CD4-positive, alpha-beta T cell treated with Interleukin-2 at 100 ng/mL for 4 hours (primary cell): Measurements from ENCODE around the gene FNBP1.
"Not testable (repeated sequence)": the region's sequence is repeated elsewhere in the genome, so short reads cannot be mapped to it uniquely, and the experiment has no call there.

ENCODE experiments used
- DNase-seq: peaks from one replicate; pipeline ENCODE4 v3.0.0-alpha.2; 2020; ENCODE audit warnings: low spot score

The FNBP1 gene

DNA sequence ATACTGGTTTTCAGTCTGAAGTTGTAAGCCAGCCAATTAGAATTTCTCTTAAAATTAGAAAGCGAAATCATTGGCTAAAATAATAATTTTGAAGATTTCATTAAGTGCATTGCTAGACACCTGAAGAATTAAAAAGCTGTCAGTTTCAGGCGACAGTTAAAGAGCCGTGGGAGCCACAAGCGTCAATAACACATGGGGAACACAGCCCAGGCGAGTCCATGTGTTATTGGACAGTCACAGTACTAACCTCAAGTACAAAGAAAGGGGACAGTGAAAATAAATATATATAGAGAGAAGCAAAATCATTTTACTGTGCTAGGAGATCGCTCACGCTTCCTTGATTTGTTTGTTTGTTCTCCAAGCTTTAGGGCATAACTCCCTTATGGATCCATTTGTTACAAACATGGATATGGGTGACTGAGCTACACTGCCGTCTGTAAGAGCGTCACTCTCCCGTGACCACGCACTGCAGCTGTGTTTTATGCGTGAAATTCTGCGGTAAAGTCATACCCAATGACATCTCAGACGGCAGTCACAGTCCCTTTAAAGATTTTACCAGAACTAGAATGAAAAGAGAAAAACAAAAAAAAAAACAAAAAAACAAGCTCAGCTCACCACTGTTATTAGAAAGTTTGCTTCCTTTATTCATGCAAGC, 124.6 kb downstream of the FNBP1 start:
- no peak for DNase-seq

DNA sequence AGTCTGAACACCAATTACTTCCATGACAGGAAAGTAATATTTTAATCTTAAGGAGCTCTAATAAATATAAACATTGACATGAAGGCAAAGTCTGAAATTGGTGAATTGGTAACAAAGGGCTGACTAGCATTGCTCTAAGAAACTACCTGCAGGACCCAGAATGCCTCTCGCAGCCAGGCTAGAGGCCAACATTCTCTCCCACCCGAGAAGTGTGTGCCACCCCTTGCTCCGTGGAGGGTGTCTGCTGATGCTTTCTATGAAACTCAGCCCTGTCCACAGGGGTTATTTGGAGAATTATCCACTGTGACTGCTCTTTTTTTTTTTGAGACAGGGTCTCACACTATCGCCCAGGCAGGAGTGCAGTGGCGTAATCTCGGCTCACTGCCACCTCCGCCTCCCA, 126.3 kb downstream of the FNBP1 start:
- no peak for DNase-seq

DNA sequence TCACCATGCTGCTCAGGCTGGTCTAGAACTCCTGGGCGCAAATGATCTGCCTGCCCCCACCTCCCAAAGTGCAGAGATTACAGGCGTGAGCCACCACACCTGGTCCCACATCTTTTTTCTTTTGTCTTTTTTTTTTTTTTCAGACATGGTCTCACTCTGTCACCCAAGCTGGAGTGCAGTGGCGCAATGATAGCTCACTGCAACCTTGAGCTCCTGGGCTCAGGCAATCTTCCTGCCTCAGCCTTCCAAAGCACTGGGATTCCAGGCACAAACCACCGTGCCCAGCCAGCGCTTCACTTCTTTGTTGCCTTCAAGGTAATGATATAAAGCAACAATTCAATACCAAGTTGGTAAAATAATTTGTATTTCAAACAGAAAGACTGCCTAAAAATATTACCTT, 128.9 kb downstream of the FNBP1 start:
- DNase-seq: no peak

DNA sequence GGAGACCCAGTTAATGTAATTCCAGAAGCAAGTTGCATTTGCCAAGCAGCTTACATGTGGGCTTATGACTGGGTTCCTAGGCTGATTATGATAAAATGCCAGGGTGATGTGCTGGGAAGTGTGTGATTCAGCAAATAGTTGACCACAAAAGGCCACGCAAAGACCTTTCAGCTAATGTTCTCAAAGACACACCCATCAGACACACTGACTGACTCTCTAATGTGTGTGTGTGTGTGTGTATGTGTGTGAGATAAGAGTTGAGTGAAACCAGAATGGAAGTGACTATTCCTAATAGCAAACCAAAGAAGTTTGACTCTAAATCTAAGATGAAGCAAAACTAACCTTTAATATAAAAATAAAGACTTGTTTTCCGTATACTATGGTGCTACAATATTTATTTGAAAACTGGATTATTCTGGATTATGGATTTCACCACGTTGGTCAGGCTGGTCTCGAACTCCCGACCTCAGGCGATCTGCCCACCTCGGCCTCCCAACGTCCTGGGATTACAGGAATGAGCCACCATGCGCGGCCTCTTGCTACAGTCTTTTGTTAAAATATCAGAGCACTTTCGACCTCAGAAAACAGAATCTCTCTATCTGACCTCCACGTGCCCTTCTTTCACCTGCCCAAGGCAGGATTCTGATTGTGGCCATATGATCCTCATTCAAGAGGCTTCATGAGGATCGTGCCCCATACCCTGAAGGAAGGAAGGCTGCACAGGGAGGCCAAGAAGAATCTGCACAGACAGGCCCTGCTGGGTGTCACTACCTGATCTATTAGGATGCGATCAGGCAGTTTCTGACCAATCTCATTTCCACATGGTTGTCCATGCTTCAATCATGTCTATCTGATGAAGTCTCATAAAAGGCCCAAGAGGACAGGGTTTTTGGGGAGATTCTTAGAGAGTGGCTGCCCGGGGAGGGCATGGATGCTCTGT, 132.1 kb downstream of the FNBP1 start:
- peak; percentile 36 for DNase-seq

DNA sequence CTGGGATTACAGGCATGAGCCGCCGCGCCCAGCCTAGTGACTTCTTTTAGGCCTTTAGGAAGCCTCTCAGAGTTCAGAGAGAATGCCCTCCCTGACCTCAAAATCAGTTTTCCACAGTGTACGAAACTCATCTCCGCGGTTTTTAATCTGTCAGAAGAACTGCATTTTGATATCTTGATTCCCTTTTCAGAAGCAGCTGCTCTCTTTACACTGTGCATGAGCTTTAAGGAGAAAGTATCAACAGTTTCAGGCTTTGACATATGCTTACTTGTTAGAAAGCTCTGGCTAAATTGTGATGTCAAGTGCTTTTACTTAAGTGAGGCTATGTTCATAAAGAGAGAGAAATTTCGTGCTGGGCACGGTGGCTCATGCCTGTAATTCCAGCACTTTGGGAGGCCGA, 133.1 kb downstream of the FNBP1 start:
- DNase-seq: no peak

DNA sequence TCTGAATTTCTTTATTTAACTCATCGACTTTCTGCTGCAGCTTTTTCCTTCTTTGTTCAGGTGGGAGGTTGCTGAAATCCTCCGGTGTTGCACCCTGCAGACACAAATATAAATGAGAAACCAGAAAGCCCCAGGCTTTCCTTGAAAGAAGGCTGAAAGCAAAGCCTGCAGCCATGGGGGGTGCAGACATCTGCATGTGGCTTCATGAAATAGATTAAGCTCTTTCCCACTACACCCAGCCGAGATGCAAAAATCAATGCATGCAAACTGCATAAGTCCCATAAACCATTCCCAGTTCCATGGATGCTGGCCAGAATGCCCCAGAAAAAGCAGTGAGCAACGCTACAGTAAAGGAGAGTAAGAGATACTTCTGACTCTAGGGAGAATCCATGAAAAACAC, 134.1 kb downstream of the FNBP1 start:
- DNase-seq: no peak

DNA sequence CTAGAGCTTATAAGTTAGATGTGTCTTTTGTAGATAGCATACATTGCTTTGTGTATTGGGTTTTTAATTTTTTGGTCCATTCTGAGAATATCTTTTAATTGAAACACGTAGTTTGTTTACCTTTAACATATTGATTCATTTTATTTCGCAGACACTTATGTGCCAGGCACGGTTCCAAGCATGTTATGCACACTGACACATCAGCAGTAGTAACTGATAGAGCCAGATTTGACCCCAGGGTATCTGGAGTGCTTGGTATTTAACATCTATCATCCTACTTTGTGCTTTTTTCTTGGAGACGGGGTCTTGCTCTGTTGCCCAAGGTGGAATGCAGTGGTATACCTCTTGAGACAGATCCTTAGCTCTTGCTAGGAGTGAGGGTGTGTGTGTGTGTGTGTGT, 135.8 kb downstream of the FNBP1 start:
- DNase-seq: no peak

DNA sequence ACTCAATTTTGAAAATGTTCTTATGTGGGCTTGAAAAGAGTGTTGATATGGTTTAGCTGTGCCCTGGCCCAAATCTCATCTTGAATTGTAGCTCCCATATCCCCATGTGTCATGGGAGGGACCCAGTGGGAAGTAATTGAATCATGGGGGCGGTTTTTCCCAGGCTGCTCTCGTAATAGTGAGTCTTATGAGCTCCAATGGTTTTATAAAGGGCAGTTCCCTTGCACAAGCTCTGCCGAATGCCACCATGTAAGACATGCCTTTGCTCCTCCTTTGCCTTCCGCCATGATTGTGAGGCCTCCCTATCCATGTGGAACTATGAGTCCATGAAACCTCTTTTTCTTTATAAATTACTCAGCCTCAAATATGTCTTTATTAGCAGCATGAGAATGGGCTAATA, 136.7 kb downstream of the FNBP1 start:
- no peak for DNase-seq

DNA sequence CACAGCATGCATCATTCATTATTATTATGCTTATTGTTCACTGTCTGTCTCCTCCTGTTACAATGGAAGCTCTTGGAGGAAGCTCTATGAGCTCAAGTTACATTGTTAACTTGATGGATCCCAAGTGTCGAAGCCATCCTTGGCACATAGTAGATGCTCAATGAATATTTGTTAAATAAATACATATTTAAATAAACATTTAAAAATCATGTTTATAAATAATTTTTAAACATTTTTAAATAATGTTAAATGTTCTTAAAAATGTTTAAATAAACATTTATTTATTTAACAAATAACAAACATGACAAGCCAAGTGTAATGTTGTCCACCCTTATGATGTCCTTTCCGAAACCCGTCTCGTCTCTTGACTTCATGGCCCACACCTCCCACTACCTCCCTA, 138.3 kb downstream of the FNBP1 start:
- DNase-seq: no peak

DNA sequence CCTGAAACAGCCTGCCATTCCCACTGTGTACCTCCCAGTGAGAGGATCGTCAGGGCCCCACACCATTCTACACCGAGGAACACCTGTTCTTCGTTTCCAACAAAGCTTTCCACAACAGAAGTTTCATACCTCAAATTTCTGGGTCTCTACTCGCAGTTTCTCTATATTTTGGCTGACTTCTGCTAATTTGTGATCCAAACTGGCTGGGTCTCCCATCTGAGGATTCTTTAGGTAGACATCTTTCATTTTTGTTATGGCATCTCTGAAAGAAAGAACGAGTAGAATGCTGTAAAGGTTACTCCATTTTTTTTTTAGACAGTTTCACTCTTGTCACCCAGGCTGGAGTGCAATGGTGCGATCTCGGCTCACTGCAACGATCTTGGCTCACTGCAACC, 140.3 kb downstream of the FNBP1 start:
- DNase-seq: no peak

DNA sequence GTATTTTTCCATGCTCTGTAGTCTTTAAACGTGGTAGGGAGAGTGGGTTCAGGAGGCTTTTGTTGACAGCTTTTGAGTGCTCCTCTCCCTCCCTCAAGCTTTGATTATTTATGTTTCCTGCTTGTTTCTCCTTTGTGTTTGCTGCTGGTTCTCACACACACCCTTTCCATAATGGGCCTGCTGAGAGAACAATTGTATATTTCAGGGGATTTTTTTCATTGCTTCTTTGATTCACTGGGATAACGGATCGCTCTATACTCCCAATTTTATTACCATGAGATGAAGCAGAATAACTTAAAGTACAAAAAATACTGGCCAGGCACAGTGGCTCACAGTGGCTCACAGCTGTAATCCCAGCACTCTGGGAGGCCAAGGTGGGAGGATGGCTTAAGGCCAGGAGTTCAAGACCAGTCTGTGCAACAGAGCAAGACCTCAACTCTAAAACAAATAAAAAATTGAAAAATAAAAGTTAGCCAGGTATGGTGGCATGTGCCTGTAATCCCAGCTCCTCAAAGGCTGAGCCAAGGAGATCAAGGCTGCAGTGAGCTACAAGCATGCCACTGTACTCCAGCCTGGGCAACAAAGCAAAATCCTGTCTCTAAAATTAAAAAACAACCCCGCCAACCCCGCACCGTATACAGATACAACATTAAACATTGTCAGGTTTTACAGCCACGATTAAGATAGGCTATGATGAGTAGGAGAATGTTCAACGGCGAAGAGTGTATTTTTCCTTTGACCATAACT, 140.8 kb downstream of the FNBP1 start:
- no peak for DNase-seq

DNA sequence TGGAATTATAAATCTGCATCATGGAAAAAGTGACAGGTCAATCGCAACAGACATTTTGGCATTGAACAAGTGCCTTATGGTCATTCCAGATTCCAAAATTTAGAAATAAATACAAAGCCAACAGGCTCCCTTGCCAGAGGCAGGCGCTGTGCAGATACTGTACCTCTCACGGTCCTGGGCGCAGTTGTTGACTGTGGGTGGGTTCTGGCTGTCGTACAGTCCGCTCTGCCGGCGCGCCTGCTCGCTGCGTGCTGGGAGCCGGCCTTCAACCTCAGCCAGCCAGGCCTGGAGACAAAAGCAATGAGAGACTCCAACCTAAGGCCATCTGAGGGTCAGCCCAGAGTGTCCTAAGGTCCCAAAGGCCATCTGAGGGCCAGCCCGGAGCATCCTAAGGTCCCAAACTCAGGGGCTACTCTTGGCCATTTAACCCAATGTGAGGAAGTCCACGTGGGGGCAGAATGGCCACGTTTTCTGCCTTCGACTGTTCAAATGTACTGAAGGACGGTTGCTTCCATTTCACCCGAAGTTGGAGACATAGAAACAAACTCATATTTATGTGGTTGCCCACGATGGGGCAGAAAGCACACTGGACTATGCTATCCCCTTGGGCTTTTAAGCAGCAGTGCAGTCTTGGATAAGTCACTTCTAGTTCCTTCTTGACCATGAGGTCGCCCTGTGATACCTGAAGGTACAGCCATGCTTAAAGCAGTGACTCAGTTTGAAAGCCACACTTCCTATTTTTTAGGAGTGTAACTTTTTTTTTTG, 142.5 kb downstream of the FNBP1 start:
- DNase-seq: no peak

DNA sequence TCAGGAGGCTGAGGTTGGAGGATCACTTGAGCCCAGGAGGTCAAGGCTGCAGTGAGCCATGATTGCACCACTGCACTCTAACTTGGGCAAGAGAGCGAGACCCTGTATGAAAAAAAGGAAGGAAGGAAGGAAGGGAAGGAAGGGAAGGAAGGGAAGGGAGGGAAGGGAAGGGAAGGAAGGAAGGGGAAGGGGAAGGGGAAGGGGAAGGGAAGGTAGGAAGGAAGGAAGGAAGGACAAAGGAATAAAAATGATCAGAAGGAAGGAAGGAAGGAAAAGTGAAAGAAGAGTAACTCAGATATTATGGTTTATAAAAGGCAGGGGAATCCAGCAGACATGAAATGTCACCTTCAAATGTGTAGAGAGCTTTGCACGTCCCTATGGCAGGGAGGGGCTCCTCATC, 143.4 kb downstream of the FNBP1 start:
- DNase-seq: no peak

DNA sequence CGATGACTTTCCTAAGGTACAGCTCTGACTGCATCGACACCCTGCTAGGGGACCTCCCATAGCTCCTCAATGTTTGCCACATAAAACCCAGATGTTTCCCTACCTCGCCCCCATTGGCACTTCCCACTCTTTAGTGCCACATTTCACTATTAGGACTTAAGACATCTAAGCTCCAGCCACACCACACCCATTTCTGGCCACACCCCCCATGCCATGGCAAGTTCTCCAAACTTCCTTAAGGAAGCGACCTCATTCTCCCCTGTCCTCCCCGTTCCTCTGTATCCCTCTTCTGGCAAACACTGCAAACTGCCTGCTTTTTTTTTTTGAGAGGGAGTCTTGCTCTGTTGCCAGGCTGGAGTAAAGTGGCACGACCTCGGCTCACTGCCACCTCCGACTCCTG, 144.8 kb downstream of the FNBP1 start:
- DNase-seq: no peak

DNA sequence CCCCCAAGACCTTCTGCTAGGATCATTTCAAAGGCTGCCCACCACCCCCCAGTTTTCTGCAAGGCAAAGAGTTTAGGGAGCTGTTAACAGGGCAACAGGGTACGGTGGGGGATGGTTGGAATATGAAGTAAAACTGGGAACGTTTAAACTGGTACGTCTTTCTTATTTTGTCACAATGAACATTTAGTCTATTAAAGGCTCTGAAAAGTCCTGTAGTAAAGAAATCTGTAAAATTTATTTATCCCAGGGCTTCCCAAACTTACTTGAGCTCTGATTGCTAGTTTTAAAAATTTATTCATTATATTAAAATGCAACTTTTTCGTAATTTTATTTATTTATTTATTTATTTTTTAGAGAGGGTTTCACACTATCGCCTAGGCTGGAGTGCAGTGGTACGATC, 145.7 kb downstream of the FNBP1 start:
- no peak for DNase-seq

DNA sequence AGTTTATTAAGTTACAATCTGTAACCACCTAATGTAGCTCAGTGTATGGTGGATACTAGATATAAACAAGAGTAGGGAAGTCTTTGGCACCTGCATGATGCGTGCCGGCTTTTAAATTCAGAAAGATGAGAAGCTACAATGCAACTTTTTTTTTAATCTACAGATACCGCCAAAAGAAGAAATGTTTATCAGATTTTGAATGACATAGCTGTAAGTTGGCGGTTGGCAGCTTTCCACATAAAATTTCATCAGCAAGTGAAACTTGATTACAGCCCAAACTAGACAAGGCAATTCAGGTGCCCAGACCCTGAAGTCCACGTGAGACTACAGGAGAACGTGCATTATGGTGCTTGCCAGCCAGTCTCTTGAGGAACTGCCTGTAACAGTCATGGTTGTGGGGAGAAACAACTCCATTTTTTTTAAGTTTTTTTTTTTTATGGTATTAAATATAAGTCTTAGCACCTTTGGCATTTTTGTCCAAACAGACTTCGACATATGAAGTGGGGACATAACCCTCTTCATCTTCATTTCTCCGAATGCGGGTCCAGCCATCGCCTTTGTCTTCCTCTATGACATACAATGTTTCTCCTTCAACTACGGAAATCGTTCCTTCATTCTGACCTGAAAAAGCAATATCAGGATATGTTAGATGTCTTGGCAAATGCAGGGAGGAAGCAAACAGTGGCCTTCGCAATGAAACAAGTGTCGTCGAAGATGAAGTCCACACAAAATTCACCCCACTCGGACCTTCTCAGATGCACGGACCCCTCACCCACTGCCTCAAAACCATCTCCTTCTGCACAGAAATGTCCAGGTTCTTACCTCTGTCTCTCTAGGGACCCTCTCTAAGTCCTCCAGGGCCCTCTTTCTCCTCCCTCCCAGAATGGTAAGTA, 147.4 kb downstream of the FNBP1 start:
- DNase-seq: peak; percentile 47

DNA sequence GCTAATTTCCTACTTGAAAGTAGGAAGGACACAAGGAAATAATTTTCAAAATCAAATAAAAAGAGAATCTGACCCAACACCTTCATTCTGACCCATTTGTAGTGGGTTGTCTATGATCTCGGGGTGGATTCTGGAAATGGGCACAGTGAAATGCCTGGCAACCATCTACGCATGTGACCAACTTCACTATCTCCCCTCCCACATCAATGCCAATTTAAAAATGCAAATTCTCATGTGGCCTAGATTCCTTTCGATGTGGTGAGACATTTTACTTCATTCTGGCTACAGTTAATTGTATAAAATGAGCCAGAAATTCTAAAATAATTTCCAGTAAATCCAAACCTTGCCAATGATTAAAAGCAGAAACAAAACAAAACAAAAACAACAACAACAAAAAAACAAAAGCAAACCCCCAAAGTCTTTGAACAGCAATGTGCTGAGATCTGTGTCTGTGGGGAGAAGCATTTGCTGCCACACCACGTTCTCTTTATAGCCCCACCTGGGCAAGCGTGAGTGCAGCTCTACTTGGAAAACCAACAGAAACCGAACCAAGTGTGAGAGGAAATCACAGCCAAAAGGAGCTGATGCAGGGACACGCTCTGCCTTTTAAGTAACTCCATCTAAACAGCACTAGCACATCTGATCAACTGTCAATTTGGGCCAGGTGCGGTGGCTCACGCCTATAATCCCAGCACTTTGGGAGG, 148.7 kb downstream of the FNBP1 start:
- peak; percentile 56 for DNase-seq

DNA sequence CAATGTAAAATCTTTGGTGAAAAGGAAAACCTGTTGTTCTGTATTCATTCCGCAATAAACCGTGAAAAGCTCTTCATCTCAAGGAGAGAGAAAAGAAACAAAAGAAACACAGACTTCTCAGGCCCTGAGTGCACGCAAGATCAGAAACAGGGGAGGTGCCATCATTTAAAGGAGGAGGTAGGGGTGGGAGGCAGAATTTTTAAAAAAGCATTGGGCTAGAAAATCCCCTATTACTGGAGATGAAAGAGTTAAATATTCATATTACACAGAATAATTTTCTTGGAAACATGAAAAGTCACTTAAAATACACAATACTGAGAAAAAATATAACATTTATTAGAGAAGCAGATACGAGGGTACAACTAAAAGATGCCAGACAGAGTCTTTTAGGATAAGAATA, 151.4 kb downstream of the FNBP1 start:
- DNase-seq: peak; percentile 71

DNA sequence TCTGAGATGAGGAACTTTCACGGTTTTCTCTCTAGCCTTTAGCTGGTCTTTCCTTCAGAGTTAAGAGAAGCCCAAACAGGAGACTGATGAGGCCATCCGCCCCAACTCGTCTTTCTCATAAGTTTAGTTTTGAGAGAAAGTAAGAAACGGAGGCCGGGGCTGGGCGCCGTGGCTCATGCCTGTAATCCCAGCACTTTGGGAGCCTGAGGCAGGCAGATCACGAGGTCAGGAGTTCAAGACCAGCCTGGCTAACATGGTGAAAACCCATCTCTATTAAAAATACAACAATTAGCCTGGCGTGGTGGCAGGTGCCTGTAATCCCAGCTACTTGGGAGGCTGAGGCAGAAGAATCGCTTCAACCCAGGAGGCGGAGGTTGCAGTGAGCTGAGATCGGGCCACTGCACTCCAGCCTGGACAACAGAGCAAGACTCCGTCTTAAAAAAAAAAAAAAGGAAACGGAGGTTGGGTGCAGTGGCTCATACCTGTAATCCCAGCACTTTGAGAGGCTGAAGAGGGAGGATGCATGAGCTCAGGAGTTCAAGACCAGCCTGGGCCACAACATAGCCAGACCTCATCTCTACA, 152.2 kb downstream of the FNBP1 start:
- not testable (repeated sequence) for DNase-seq
